Transverse colon (tissue), 4 donors: ENCODE data around the gene PDE6H. TPM values are rescaled to one million over a fixed set of nuclear protein-coding genes. Genes with fewer than 3 reads are reported as not detected.
A peak's percentile ranks its signal among the peaks of the same experiment; 100 is the strongest.

Experiments used
- DNase-seq: peaks from one replicate; pipeline ENCODE4 v3.0.0-alpha.2; 2019
- H3K27ac ChIP-seq, 4 donors: fragments of 200-600 bp; sonication (generic); 2 replicates each; pipeline ENCODE4 v1.5.1; 2016 to 2018; ENCODE audit warnings: inconsistent platforms in 4 of 4
- H3K27me3 ChIP-seq: fragments of 200-600 bp; sonication (generic); 2 replicates; pipeline ENCODE4 v1.5.1; 2017; ENCODE audit warnings: inconsistent platforms
- H3K36me3 ChIP-seq, 4 donors: fragments of 200-600 bp; sonication (generic); 2 replicates each; pipeline ENCODE4 v1.5.1; 2017 to 2019; ENCODE audit warnings: inconsistent platforms in 4 of 4
- H3K4me1 ChIP-seq, 4 donors: fragments of 200-600 bp; sonication (generic); 2 replicates each; pipeline ENCODE4 v1.5.1; 2017 to 2020; ENCODE audit warnings: inconsistent platforms in 4 of 4
- H3K4me3 ChIP-seq, 4 donors: fragments of 200-600 bp; sonication (generic); 1 replicate in 1 of 4; 2 replicates in 3 of 4; pipeline versions ENCODE4 v1.5.1 to v1.6.1; 2017 to 2019; ENCODE audit warnings: inconsistent platforms in 4 of 4
- H3K9me3 ChIP-seq, 2 donors: fragments of 200-600 bp; sonication (generic); 2 replicates each; pipeline ENCODE4 v1.5.1; 2017 to 2019; ENCODE audit warnings: inconsistent platforms in 2 of 2
- EP300 ChIP-seq: sonication (generic); formaldehyde crosslinking; IDR thresholded peaks from one replicate; pipeline ENCODE4 v1.6.1; 2017; ENCODE audit warnings: antibody characterized with exemption, low read depth
- POLR2A ChIP-seq: fragments of 450-650 bp; IDR thresholded peaks from one replicate; pipeline ENCODE4 v1.6.1; 2016; ENCODE audit warnings: antibody characterized with exemption, mild to moderate bottlenecking, moderate library complexity
- POLR2AphosphoS5 ChIP-seq, 3 donors: sonication (generic); formaldehyde crosslinking; IDR thresholded peaks; one replicate each; pipeline ENCODE4 v1.6.1; 2016; ENCODE audit warnings: antibody characterized with exemption in 3 of 3
- WGBS, 2 donors: methylation state at CpG; one replicate each; pipeline ENCODE4 v1.1.5; 2018; ENCODE audit warnings: low coverage in 1 of 2; 5-methylcytosine and 5-hydroxymethylcytosine counted together
- in situ Hi-C, 4 donors: fragments of 200-750 bp; cut with MboI; loops; one replicate each; pipeline versions ENCODE4 v1.15.0 to v1.15.1; 2017; ENCODE audit warnings: low sequenced_read_pairs in 3 of 4, low pct_ligation_motif_present in 1 of 4, low pct_unique_long_range_greater_than_20kb in 1 of 4
- intact Hi-C: fragments of 100-400 bp; cut with DNase I; formaldehyde crosslinking; loops from one replicate; pipeline ENCODE4 v1.15.1; 2023; ENCODE audit warnings: low total_unique reads
- total RNA-seq, 4 donors: library from RNA; depleted of rRNA; stranded (reverse); fragments of >200 nt; gene quantifications; one replicate each; pipeline ENCODE4 v1.1.0, GENCODE V29; 2016
- TF ChIP-seq, protein P1 (sequence below), 5 experiments: fragments of 200-600 bp in 3 of 5; fragments of 450-650 bp in 2 of 5; sonication (generic) in 3 of 5; IDR thresholded peaks; 1 replicate in 2 of 5; 2 replicates in 3 of 5; pipeline ENCODE4 v1.5.1; 2016 to 2017; ENCODE audit warnings: antibody characterized with exemption in 5 of 5, inconsistent platforms in 3 of 5, mild to moderate bottlenecking in 2 of 5, moderate library complexity in 1 of 5

PDE6H gene
- total RNA-seq, 4 donors from 2014 or later, result not detected

DNA sequence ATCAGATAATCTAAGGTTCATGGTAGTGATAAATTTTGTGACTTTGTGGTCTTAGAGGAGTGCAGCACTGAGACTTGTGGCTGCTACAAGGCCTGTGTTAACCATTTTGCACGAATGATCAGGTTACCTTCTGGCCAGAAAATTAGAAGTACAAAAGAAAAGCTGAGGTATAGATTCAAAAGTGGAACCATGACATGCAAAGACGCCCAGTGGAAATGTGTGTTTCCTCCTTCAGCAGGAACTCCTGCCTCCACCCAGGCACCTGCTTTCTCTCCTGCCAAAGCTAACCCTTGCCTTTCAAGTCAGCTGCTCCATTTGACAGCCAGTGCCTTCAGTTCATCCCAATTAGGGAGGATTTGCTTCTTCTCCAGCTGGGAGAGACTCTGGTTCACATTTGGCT is 10.1 kb downstream of the PDE6H start:
- no peak for DNase-seq
- H3K4me1 ChIP-seq, result no peaks in the 10 kb centered on the region
- TF ChIP-seq, protein P1, sequence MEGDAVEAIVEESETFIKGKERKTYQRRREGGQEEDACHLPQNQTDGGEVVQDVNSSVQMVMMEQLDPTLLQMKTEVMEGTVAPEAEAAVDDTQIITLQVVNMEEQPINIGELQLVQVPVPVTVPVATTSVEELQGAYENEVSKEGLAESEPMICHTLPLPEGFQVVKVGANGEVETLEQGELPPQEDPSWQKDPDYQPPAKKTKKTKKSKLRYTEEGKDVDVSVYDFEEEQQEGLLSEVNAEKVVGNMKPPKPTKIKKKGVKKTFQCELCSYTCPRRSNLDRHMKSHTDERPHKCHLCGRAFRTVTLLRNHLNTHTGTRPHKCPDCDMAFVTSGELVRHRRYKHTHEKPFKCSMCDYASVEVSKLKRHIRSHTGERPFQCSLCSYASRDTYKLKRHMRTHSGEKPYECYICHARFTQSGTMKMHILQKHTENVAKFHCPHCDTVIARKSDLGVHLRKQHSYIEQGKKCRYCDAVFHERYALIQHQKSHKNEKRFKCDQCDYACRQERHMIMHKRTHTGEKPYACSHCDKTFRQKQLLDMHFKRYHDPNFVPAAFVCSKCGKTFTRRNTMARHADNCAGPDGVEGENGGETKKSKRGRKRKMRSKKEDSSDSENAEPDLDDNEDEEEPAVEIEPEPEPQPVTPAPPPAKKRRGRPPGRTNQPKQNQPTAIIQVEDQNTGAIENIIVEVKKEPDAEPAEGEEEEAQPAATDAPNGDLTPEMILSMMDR (IDR thresholded peaks at IDR 0.05), result no peak
- TF ChIP-seq POLR2AphosphoS5 (IDR thresholded peaks at IDR 0.05) (no peak), EP300 (no peak), POLR2A (no peak)
- 63 to 83% methylated on average over 1 to 2 of the region's 2 CpGs for WGBS, 2 donors
- H3K27me3 ChIP-seq, result no peaks in the 10 kb centered on the region
- in situ Hi-C loops, result no loop called here
- no peaks in the 10 kb centered on the region for H3K9me3 ChIP-seq
- intact Hi-C loops, result no loop called here
- H3K36me3 ChIP-seq, result no peaks in the 10 kb centered on the region
- H3K27ac ChIP-seq, result no peak overlapping the region
- no peak overlapping the region for H3K4me3 ChIP-seq

DNA sequence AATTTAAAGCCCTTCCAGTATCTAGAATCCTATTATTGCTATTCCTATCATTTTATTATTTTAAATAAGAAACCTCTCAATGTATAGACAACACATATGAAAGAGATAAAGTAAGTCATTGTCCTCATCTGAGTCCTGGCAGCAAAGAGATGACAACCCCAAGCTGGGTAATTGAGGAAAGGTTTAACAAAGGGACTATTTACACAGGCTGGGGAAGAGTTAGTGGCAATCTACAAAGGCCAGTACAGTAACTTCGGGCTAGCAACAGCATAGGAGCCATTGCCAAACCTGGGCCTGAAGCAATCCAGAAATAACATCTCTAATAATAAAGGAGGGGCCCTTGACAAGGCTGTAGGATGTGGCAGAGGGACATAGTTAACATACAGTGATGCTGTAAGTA is 11.2 kb downstream of the PDE6H start:
- WGBS, 2 donors, result 60 to 63% methylated on average over 1 of the region's 1 CpG
- in situ Hi-C loops (no loop called here), intact Hi-C loops (no loop called here)
- no peak overlapping the region for H3K4me3 ChIP-seq
- TF ChIP-seq POLR2AphosphoS5 (IDR thresholded peaks at IDR 0.05) (no peak), EP300 (no peak), POLR2A (no peak)
- TF ChIP-seq, protein P1 (IDR thresholded peaks at IDR 0.05), result no peak
- H3K27me3 ChIP-seq, result no peaks in the 10 kb centered on the region
- H3K27ac ChIP-seq, result no peak overlapping the region
- no peaks in the 10 kb centered on the region for H3K9me3 ChIP-seq
- no peak for DNase-seq
- H3K36me3 ChIP-seq, result no peaks in the 10 kb centered on the region
- H3K4me1 ChIP-seq, result no peaks in the 10 kb centered on the region

DNA sequence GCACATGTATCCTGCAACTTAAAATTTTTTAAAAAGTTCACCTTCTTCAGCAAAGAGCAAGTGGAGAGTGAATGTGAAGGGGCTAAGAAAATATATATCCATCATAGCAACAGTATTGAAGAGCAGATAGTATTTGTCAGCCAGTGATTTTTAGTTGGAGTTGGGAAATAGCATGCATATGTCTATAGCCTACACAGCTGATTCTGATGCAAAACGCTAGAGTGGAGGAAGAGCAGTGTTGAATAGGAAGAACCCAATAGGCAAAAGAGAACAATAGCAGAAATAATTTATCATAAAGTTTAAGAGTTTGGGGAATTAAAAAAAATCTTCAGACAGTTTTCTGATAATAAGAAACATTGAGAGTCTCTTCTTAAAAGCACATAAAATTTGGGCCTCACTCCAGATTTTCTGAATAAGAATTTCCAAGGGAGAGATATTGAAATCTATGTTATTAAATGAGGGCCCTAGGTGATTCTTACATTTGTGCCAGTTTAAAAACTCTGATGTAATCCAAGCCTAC is 12.0 kb downstream of the PDE6H start:
- no peak overlapping the region for H3K4me3 ChIP-seq
- TF ChIP-seq EP300, result no peak
- no peak for TF ChIP-seq POLR2A
- TF ChIP-seq POLR2AphosphoS5 (IDR thresholded peaks at IDR 0.05), result no peak
- TF ChIP-seq, protein P1 (IDR thresholded peaks at IDR 0.05), result no peak
- 80 to 86% methylated on average over 1 of the region's 1 CpG for WGBS, 2 donors
- in situ Hi-C loops (no loop called here), intact Hi-C loops (loop anchor here (5.0 kb wide), 1 partner anchor 133 kb away; no protein-coding TSS in a partner anchor)
- no peaks in the 10 kb centered on the region for H3K9me3 ChIP-seq
- H3K4me1 ChIP-seq, result no peaks in the 10 kb centered on the region
- H3K27me3 ChIP-seq, result no peaks in the 10 kb centered on the region
- H3K27ac ChIP-seq, result no peak overlapping the region
- H3K36me3 ChIP-seq, result no peaks in the 10 kb centered on the region
- no peak for DNase-seq

DNA sequence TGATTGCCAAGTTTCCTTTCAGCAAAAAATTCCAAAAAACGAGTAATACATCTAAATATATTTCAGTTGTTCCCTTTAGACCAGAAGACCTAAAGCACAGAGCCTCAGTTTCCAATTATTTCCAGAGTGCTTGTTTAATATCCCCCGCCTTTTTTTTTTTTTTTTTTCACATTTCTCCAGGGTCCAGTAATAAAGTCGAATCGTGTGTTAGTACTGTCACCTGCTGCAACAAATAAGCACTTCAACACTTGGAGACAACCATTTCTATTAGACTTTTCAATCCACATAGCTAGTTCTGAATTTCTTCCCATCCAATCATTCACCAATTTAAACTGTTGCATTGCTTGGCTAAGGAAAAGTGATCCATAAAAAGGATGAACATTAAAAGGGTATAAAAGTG is 13.6 kb downstream of the PDE6H start:
- no peaks in the 10 kb centered on the region for H3K4me1 ChIP-seq
- TF ChIP-seq EP300, result no peak
- no peak for TF ChIP-seq POLR2AphosphoS5 (IDR thresholded peaks at IDR 0.05)
- TF ChIP-seq, protein P1 (IDR thresholded peaks at IDR 0.05), result peak in 1 of 5 experiments; percentile 2
- no peak overlapping the region for H3K27ac ChIP-seq
- H3K36me3 ChIP-seq, result no peaks in the 10 kb centered on the region
- intact Hi-C loops (loop anchor here (5.0 kb wide), 1 partner anchor 134 kb away; no protein-coding TSS in a partner anchor), in situ Hi-C loops (no loop called here)
- 64 to 72% methylated on average over 4 of the region's 4 CpGs for WGBS, 2 donors
- no peaks in the 10 kb centered on the region for H3K9me3 ChIP-seq
- no peaks in the 10 kb centered on the region for H3K27me3 ChIP-seq
- no peak for DNase-seq
- H3K4me3 ChIP-seq, result no peak overlapping the region
